PFSK-1 (cell line): Measurements from ENCODE around the gene RHOH.

Experiments used
- FOXP2 ChIP-seq: optimal IDR thresholded peaks from 2 replicates; pipeline ENCODE3; 2011; ENCODE audit warnings: borderline replicate concordance, control low read depth, inconsistent platforms; ENCODE audit not compliant: insufficient read depth; ENCODE audit errors: extremely low read length, extremely low read depth
- POLR2AphosphoS5 ChIP-seq: IDR thresholded peaks from 2 replicates; pipeline ENCODE4 v1.6.1; 2012; ENCODE audit warnings: low read depth, mild to moderate bottlenecking, control low read depth, low read length, moderate library complexity
- SIN3A ChIP-seq: IDR thresholded peaks from 2 replicates; pipeline ENCODE4 v1.6.1; 2012; ENCODE audit warnings: mild to moderate bottlenecking, low read length, moderate library complexity, borderline replicate concordance; ENCODE audit not compliant: insufficient read depth
- TAF1 ChIP-seq: IDR thresholded peaks from 2 replicates; pipeline ENCODE4 v1.6.1; 2012; ENCODE audit warnings: low read length, control low read depth, borderline replicate concordance; ENCODE audit not compliant: insufficient read depth
- TF ChIP-seq, protein P1 (sequence below), 2 experiments: IDR thresholded peaks; 2 replicates each; pipeline versions ENCODE4 v1.6.1 to v1.8.0; 2011 to 2012; ENCODE audit warnings: low read depth in 2 of 2, low read length in 2 of 2, control low read depth in 1 of 2, inconsistent platforms in 1 of 2, mild to moderate bottlenecking in 1 of 2, moderate library complexity in 1 of 2; ENCODE audit not compliant: insufficient read depth in 1 of 2

Gene RHOH

DNA sequence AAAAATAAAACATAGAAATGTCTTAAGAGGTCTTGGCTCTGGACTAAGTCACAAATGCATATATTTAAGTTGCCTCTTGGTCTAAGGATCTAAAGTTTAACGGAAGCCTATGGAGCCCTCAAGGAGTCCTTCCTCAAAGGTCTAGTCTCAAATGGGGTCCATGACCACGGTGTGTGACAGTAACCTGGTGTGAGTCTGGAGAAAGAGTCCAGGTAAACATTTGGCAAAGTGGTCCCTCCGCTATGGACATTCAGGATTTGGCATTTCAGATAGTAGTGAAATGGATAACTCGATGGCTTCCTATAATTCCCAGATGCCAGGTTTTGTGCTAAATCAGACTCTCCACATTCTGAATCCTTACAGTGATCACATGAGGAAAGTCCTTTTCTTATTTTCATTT lies 44.2 kb downstream of the RHOH start:
- TF ChIP-seq, protein P1, sequence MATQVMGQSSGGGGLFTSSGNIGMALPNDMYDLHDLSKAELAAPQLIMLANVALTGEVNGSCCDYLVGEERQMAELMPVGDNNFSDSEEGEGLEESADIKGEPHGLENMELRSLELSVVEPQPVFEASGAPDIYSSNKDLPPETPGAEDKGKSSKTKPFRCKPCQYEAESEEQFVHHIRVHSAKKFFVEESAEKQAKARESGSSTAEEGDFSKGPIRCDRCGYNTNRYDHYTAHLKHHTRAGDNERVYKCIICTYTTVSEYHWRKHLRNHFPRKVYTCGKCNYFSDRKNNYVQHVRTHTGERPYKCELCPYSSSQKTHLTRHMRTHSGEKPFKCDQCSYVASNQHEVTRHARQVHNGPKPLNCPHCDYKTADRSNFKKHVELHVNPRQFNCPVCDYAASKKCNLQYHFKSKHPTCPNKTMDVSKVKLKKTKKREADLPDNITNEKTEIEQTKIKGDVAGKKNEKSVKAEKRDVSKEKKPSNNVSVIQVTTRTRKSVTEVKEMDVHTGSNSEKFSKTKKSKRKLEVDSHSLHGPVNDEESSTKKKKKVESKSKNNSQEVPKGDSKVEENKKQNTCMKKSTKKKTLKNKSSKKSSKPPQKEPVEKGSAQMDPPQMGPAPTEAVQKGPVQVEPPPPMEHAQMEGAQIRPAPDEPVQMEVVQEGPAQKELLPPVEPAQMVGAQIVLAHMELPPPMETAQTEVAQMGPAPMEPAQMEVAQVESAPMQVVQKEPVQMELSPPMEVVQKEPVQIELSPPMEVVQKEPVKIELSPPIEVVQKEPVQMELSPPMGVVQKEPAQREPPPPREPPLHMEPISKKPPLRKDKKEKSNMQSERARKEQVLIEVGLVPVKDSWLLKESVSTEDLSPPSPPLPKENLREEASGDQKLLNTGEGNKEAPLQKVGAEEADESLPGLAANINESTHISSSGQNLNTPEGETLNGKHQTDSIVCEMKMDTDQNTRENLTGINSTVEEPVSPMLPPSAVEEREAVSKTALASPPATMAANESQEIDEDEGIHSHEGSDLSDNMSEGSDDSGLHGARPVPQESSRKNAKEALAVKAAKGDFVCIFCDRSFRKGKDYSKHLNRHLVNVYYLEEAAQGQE (IDR thresholded peaks at IDR 0.05; ENCODE audit: insufficient read depth in 1 of 2, low read depth in 2 of 2, low read length in 2 of 2) = no peak
- TF ChIP-seq FOXP2 = no peak
- no peak for TF ChIP-seq SIN3A
- no peak for TF ChIP-seq POLR2AphosphoS5
- TF ChIP-seq TAF1 = no peak

DNA sequence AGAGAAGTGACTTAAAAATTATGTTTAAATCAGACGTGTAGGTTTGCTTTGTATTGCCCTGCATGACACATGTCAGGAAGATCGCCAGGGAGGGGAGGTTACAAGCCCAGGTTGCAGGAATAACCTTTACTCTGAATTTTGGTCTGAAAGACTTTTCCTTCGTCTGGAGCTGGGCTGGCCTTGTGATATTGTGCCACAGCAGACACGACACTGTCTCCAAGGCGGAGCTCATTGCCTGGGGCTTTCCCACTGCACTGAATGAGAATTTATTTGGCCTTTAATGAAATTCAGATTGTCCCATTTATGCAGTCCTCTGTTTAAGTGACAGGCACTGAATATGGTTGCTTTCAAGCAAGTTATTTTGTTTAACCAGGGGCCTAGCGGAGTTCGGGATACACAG lies 45.1 kb downstream of the RHOH start:
- no peak for TF ChIP-seq POLR2AphosphoS5
- TF ChIP-seq, protein P1 (IDR thresholded peaks at IDR 0.05; ENCODE audit: insufficient read depth in 1 of 2, low read depth in 2 of 2, low read length in 2 of 2) = no peak
- no peak for TF ChIP-seq FOXP2
- no peak for TF ChIP-seq SIN3A
- TF ChIP-seq TAF1 = no peak

DNA sequence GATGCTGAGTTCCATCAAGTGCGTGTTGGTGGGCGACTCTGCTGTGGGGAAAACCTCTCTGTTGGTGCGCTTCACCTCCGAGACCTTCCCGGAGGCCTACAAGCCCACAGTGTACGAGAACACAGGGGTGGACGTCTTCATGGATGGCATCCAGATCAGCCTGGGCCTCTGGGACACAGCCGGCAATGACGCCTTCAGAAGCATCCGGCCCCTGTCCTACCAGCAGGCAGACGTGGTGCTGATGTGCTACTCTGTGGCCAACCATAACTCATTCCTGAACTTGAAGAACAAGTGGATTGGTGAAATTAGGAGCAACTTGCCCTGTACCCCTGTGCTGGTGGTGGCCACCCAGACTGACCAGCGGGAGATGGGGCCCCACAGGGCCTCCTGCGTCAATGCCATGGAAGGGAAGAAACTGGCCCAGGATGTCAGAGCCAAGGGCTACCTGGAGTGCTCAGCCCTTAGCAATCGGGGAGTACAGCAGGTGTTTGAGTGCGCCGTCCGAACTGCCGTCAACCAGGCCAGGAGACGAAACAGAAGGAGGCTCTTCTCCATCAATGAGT lies 46.6 kb downstream of the RHOH start:
- TF ChIP-seq TAF1 (no peak), POLR2AphosphoS5 (no peak), SIN3A (no peak)
- TF ChIP-seq, protein P1 (IDR thresholded peaks at IDR 0.05; ENCODE audit: insufficient read depth in 1 of 2, low read depth in 2 of 2, low read length in 2 of 2) = no peak

DNA sequence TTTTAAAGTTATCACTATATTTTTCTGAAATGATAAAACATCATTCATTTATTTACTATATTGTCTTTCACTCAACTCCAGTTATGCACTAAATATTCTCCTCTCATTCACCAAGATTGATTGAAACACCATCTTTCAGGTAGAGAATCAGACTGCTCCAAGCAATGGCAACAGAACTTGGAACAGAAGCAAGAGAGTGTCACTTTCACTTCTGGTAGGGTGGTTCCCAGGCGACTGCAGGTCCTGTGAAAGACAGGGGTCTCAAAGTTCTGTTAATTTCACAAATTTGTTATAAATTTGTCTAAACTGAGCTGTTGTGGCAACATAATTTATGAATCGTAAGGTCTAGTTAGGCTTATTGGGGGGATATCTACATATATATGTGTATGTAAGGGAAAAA lies 47.8 kb downstream of the RHOH start:
- TF ChIP-seq POLR2AphosphoS5 = no peak

DNA sequence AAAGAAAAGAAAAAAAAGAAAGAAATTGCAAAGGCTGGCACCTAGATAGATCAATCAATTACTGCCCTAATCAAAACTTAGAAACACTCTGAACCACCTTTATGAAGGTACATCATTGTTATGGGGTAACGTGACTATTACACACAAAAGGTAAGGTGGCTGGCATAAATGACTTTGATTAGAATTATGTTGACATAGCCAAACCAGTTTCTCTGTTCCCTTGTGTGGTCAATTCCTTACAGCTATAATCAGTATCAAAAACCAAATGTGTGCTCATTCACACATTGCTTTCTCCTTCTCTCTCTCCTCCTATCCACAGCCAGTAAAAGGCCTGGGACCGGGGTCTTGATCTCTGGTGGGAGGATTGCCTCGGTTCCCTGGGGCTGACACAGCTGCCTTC lies 48.7 kb downstream of the RHOH start:
- TF ChIP-seq SIN3A (no peak), POLR2AphosphoS5 (no peak), TAF1 (no peak)

DNA sequence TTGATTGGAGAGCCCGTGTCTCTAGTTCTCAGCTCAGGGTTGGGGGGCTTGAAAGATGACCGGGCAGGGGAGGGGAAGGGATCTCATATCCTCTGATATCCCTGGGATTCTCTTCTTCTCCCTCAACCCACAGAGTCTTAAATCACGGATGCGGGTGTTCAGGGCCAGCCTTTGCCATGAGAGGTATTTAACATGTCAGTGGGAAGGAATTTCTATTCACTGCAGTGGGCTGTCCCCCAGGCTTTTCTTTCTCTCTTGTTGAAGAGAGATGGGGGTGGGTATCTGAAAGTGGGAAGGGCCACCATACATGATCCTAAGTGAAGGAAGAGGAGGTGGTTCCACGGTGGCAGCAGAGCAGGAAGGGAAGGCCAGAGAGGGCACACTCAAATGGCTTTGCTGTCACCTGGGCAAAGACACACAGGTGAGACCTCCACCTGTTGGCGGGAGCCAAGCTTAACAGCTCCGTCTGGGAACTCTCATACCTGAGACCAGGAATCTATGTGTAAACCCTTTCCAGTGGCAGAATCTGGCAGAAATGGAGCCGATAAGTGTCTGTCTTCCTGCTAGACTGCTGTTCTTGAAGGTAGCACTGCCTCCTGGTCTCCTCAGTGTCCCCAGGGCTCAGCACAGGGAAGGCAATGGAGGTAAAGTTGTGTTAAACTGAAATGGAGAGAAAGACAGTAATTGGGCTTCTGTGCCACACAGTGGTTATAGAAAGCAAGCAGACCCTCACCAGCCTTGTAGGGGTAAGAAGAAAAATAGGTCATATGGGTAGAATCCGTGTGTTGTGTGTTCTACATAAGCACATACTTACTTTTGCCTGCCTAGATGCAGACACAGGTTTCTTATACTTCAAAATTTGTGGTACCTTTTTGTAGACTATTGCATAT lies 49.4 kb downstream of the RHOH start:
- TF ChIP-seq POLR2AphosphoS5 (no peak), SIN3A (no peak), TAF1 (no peak), FOXP2 (no peak)
- TF ChIP-seq, protein P1 (IDR thresholded peaks at IDR 0.05; ENCODE audit: insufficient read depth in 1 of 2, low read depth in 2 of 2, low read length in 2 of 2) = no peak
